Fibroblast of lung (primary cell): ENCODE results near the gene CTNNAL1. TPM values are rescaled to one million over a fixed set of nuclear protein-coding genes. Genes with fewer than 3 reads are reported as not detected.

Source experiments
- DNase-seq, 2 donors: peaks; one replicate each; pipeline versions ENCODE4 v3.0.0 to v3.0.0-alpha.2; 2010; ENCODE audit warnings: low read depth in 2 of 2
- H2AFZ ChIP-seq: 2 replicates; pipeline ENCODE4 v1.5.1; 2012; ENCODE audit warnings: low read length, control low read depth, inconsistent platforms
- H3K27ac ChIP-seq: 2 replicates; pipeline ENCODE4 v1.5.1; 2011; ENCODE audit warnings: low read length, control low read depth; ENCODE audit not compliant: insufficient read depth
- H3K27me3 ChIP-seq: 2 replicates; pipeline ENCODE4 v1.5.1; 2011; ENCODE audit warnings: mild to moderate bottlenecking, low read length; ENCODE audit not compliant: control insufficient read depth, insufficient read depth
- H3K36me3 ChIP-seq: 2 replicates; pipeline ENCODE4 v1.5.1; 2011; ENCODE audit warnings: low read length; ENCODE audit not compliant: control insufficient read depth, insufficient read depth
- H3K4me1 ChIP-seq: 2 replicates; pipeline ENCODE4 v1.5.1; 2011; ENCODE audit warnings: low read length; ENCODE audit not compliant: control insufficient read depth, insufficient read depth; ENCODE audit errors: extremely low read depth
- H3K4me2 ChIP-seq: 2 replicates; pipeline ENCODE4 v1.5.1; 2011; ENCODE audit warnings: low read length, control low read depth; ENCODE audit not compliant: insufficient read depth; ENCODE audit errors: extremely low read depth
- H3K4me3 ChIP-seq, 4 experiments: fragments of 200-600 bp in 1 of 4; sonication (generic) in 1 of 4; replicated peaks in 1 of 4; 2 replicates each; pipeline ENCODE4 v1.5.1; 2011 to 2016; ENCODE audit warnings: low read length in 4 of 4, low read depth in 3 of 4, mild to moderate bottlenecking in 3 of 4, control low read depth in 2 of 4, inconsistent platforms in 1 of 4, mixed read lengths in 1 of 4; ENCODE audit not compliant: insufficient read depth in 1 of 4; ENCODE audit errors: control extremely low read depth in 1 of 4
- H3K79me2 ChIP-seq: 2 replicates; pipeline ENCODE4 v1.5.1; 2012; ENCODE audit warnings: mild to moderate bottlenecking, low read length, inconsistent platforms; ENCODE audit not compliant: control insufficient read depth, insufficient read depth
- H3K9ac ChIP-seq: 2 replicates; pipeline ENCODE4 v1.5.1; 2011; ENCODE audit warnings: mild to moderate bottlenecking, low read length, control low read depth; ENCODE audit not compliant: insufficient read depth
- H3K9me3 ChIP-seq: 2 replicates; pipeline ENCODE4 v1.5.1; 2012; ENCODE audit warnings: low read depth, low read length; ENCODE audit not compliant: control insufficient read depth, insufficient read depth
- H4K20me1 ChIP-seq: 2 replicates; pipeline ENCODE4 v1.5.1; 2011; ENCODE audit warnings: low read length; ENCODE audit not compliant: control insufficient read depth, insufficient read depth; ENCODE audit errors: extremely low read depth
- CTCF ChIP-seq, 2 donors: IDR thresholded peaks in 1 of 2; conservative IDR thresholded peaks in 1 of 2; 1 replicate in 1 of 2; 2 replicates in 1 of 2; pipeline ENCODE4 v1.5.1; 2011 to 2012; ENCODE audit warnings: low read length in 2 of 2, control low read depth in 1 of 2, inconsistent platforms in 1 of 2, low read depth in 1 of 2, mild to moderate bottlenecking in 1 of 2
- EZH2 ChIP-seq: IDR thresholded peaks from 2 replicates; pipeline ENCODE4 v1.5.1; 2012; ENCODE audit warnings: low read length, control low read depth, mild to moderate bottlenecking; ENCODE audit errors: missing control alignments
- polyA plus RNA-seq, 2 donors: library from polyadenylated mRNA; depleted of rRNA in 1 of 2; stranded (reverse) in 1 of 2; unstranded in 1 of 2; fragments of >200 nt; gene quantifications; 2 replicates each; pipeline ENCODE4 v1.2.1, GENCODE V29; 2011 to 2012; ENCODE audit warnings: missing spikeins in 1 of 2
- total RNA-seq: library from RNA; depleted of rRNA; stranded (reverse); fragments of >200 nt; gene quantifications from 2 replicates; pipeline ENCODE4 v1.2.1, GENCODE V29; 2014

Gene CTNNAL1
- total and polyA plus RNA-seq, 2 donors (not counting 1 experiment from before 2014, with no cell fraction given): 68.4 to 95.2 TPM

DNA sequence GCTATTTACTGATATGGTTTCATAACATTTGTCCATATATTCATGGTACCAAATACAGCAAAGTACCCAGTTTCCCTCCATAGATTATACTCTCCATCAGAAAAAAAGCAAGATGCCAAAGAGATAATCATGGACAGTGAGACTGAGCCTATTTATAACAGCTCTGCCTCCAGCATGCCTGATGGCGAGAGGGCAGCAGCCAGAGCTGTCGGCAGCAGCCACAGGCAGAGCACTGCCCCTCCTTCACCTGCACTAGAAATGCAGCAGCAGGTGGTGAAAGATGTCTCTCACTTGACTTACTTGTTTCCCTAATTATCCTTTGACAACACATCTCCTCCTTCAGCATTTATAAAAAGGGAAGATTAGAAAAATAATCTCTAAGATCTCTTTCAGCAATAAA, 32.4 kb downstream of the CTNNAL1 start:
- Histone ChIP-seq H2AFZ (no peak overlapping the region), H3K9me3 (no peaks in the 10 kb centered on the region), H3K36me3 (peaks cover 12% of the 10 kb centered on the region), H3K4me2 (no peak overlapping the region), H3K9ac (no peak overlapping the region), H3K27ac (no peak overlapping the region), H3K27me3 (no peaks in the 10 kb centered on the region), H3K4me3 (no peak overlapping the region), H3K4me1 (no peaks in the 10 kb centered on the region), H3K79me2 (no peaks in the 10 kb centered on the region), H4K20me1 (no peaks in the 10 kb centered on the region)
- no peak for DNase-seq
- no peak for TF ChIP-seq EZH2
- no peak for TF ChIP-seq CTCF (conservative IDR thresholded peaks at IDR 0.05 in 1 of 2, IDR thresholded peaks at IDR 0.05 in 1 of 2; ENCODE audit: low read depth in 1 of 2, low read length in 2 of 2)

DNA sequence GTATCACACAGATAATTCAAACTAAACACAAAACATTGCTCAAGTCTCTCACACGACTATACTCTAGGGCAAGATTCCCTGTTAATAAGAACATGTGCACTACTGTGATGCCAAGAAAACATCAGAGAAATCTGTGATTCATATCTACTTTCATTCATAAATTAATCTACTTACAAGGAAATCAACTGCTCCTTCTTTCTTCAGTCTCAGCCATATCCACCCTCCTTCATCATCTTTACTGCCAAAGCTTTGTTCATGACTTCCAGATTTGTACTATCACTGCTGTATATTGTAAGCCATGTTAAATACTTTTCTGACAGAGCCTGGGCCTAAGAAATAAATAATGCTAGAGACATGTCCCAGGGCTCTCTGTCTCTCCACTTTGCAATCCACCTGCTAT, 35.1 kb downstream of the CTNNAL1 start:
- H3K36me3 ChIP-seq: peaks cover 12% of the 10 kb centered on the region
- no peak overlapping the region for H2AFZ ChIP-seq
- no peaks in the 10 kb centered on the region for H3K9me3 ChIP-seq
- no peaks in the 10 kb centered on the region for H3K79me2 ChIP-seq
- no peak overlapping the region for H3K9ac ChIP-seq
- H3K27ac ChIP-seq: no peak overlapping the region
- no peak overlapping the region for H3K4me3 ChIP-seq
- H3K4me2 ChIP-seq: no peak overlapping the region
- no peaks in the 10 kb centered on the region for H3K27me3 ChIP-seq
- peak in 1 of 2 donors; percentile 37 for DNase-seq
- TF ChIP-seq EZH2: no peak
- TF ChIP-seq CTCF (conservative IDR thresholded peaks at IDR 0.05 in 1 of 2, IDR thresholded peaks at IDR 0.05 in 1 of 2; ENCODE audit: low read depth in 1 of 2, low read length in 2 of 2): no peak
- H4K20me1 ChIP-seq: no peaks in the 10 kb centered on the region
- H3K4me1 ChIP-seq: no peaks in the 10 kb centered on the region

GRCh38 chr9:108973895-108974294, 39.4 kb downstream of the CTNNAL1 start:
- H3K79me2 ChIP-seq: no peaks in the 10 kb centered on the region
- H3K4me3 ChIP-seq: no peak overlapping the region
- no peaks in the 10 kb centered on the region for H3K9me3 ChIP-seq
- H3K9ac ChIP-seq: no peak overlapping the region
- no peak overlapping the region for H3K4me2 ChIP-seq
- H3K4me1 ChIP-seq: peaks cover 2% of the 10 kb centered on the region
- TF ChIP-seq CTCF (conservative IDR thresholded peaks at IDR 0.05 in 1 of 2, IDR thresholded peaks at IDR 0.05 in 1 of 2; ENCODE audit: low read depth in 1 of 2, low read length in 2 of 2) (no peak), EZH2 (no peak)
- H3K27me3 ChIP-seq: no peaks in the 10 kb centered on the region
- peaks cover 14% of the 10 kb centered on the region for H3K36me3 ChIP-seq
- H3K27ac ChIP-seq: no peak overlapping the region
- DNase-seq: peak in 1 of 2 donors; percentile 38
- no peak overlapping the region for H2AFZ ChIP-seq
- no peaks in the 10 kb centered on the region for H4K20me1 ChIP-seq
